ENCODE results near the gene GGTLC2. TPM values are rescaled to one million over a fixed set of nuclear protein-coding genes. Genes with fewer than 3 reads are reported as not detected.

Gene GGTLC2
- total RNA-seq, 1 donor from 2014 or later: not detected

DNA sequence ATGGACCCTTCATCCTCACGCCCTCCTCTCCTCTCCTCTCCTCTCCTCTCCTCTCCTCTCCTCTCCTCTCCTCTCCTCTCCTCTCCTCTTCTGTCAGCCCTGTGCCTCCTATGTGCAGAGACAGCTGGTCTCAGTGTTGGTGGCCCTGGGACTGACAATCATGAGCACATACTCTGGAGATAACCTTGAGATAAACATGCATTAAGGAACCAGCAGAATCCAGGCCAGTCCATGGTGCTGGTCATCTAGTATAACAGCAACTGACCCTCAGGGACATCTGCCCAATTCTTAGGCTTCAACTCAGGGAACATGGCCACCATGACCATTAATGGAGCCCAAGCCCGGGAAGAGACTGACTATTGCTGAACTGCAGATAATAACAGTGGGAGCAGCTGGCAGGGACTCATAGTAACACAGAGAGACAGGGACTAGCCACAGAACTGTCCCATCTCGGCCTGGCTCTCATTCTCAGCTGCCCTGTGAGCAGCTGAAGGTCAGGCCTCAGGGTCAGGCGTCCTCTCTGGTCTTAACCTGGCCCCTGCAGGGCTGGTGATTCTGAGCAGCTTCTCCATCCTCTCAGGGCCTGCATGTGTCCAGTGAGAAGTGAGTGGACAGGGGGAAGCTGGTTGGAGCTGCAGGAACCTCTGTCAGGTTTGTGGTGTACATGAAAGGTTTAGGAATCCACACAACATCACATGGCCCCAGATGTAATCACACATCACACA is 45.4 kb downstream of the GGTLC2 start:
- Mint-ChIP-seq H3K36me3 (ENCODE audit: unreplicated experiment) (no peaks in the 10 kb centered on the region), H3K4me3 (ENCODE audit: unreplicated experiment) (no peak overlapping the region), H3K9me3 (ENCODE audit: unreplicated experiment) (no peaks in the 10 kb centered on the region), H3K27ac (ENCODE audit: unreplicated experiment) (no peak overlapping the region), H3K27me3 (ENCODE audit: unreplicated experiment) (no peaks in the 10 kb centered on the region), H3K4me1 (ENCODE audit: unreplicated experiment) (no peaks in the 10 kb centered on the region)
- DNase-seq (ENCODE audit: extremely low spot score, unreplicated experiment): no peak
- TF ChIP-seq CTCF (IDR thresholded peaks at IDR 0.05): no peak

DNA sequence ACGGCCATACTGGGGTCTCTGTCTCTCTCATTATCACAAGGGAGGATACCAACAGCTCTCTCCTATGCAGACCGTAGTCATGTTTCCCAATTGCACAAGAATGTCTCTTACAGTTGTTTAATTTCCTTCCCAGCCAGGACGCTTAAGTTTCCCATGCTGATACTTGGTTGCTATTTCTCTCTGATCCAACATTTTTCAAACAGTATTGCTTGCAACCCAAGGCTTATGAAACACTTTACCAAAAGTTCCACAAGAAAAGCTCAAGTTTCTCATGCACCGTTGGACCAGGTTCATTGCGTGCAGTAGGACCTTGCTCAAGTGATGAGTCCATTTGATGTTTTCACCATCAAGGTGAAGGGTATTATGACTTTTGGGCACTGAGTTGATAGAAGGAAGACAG is 46.6 kb downstream of the GGTLC2 start:
- DNase-seq (ENCODE audit: extremely low spot score, unreplicated experiment): no peak
- H3K4me1 Mint-ChIP-seq (ENCODE audit: unreplicated experiment): no peaks in the 10 kb centered on the region
- H3K27ac Mint-ChIP-seq (ENCODE audit: unreplicated experiment): no peak overlapping the region
- H3K27me3 Mint-ChIP-seq (ENCODE audit: unreplicated experiment): no peaks in the 10 kb centered on the region
- no peaks in the 10 kb centered on the region for H3K9me3 Mint-ChIP-seq (ENCODE audit: unreplicated experiment)
- no peak for TF ChIP-seq CTCF (IDR thresholded peaks at IDR 0.05)
- H3K36me3 Mint-ChIP-seq (ENCODE audit: unreplicated experiment): no peaks in the 10 kb centered on the region
- H3K4me3 Mint-ChIP-seq (ENCODE audit: unreplicated experiment): no peak overlapping the region

GRCh38 chr22:22691716-22692701 is 47.6 kb downstream of the GGTLC2 start:
- Mint-ChIP-seq H3K36me3 (ENCODE audit: unreplicated experiment) (no peaks in the 10 kb centered on the region), H3K4me3 (ENCODE audit: unreplicated experiment) (no peak overlapping the region), H3K4me1 (ENCODE audit: unreplicated experiment) (no peaks in the 10 kb centered on the region), H3K27me3 (ENCODE audit: unreplicated experiment) (no peaks in the 10 kb centered on the region), H3K27ac (ENCODE audit: unreplicated experiment) (no peak overlapping the region), H3K9me3 (ENCODE audit: unreplicated experiment) (no peaks in the 10 kb centered on the region)
- no peak for DNase-seq (ENCODE audit: extremely low spot score, unreplicated experiment)
- no peak for TF ChIP-seq CTCF (IDR thresholded peaks at IDR 0.05)

- Mint-ChIP-seq H3K9me3 (ENCODE audit: unreplicated experiment) (no peaks in the 10 kb centered on the region), H3K4me3 (ENCODE audit: unreplicated experiment) (no peak overlapping the region), H3K27ac (ENCODE audit: unreplicated experiment) (no peak overlapping the region), H3K4me1 (ENCODE audit: unreplicated experiment) (no peaks in the 10 kb centered on the region), H3K27me3 (ENCODE audit: unreplicated experiment) (no peaks in the 10 kb centered on the region), H3K36me3 (ENCODE audit: unreplicated experiment) (no peaks in the 10 kb centered on the region)
- peak; percentile 30 for TF ChIP-seq CTCF (IDR thresholded peaks at IDR 0.05)
- no peak for DNase-seq (ENCODE audit: extremely low spot score, unreplicated experiment)
Measured at GRCh38 chr22:22692707-22693530, 48.5 kb downstream of the GGTLC2 start.

All from osteocyte (in vitro differentiated cells).